ENCODE data around the gene CLASP1.
"Not testable (repeated sequence)": the region's sequence is repeated elsewhere in the genome, so short reads cannot be mapped to it uniquely, and the experiment has no call there.

Gene CLASP1

DNA sequence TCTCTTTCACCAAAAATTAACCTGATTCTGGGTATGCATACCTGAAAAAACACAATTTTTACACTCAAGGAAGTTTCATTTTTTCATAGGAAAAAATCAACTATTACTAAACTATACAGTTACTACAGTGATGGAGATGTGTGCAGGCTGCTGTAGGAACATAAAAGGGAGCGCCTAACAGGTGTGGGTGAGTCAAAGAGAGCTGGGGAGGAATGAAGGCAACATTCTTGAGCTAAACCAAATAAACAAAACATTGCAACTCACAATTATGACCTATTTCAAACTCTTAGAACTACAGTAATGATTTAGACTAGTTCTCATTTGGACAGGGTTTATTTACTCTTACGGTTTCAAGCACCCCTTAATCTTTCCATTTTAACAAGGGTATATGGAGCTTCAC lies 13.4 kb upstream of the CLASP1 start:
- DNase-seq (ENCODE audit: low read depth, low spot score) = no peak

DNA sequence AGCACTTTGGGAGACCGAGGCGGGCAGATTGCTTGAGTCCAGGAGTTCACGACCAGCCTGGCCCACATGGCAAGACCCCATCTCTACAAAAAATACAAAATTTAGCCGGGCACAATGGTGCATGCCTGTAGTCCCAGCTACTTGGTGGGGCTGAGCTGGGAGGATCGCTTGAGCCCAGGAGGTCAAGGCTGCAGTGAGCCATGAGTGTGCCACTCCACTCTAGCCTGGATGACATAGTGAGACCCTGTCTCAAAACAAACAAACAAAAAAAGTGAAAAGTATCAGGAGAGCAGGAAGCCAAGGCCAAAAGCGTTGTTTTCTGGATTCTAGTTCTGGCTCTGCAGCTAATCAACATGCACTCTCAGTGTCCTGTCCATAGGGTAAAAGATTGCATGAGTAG lies 10.7 kb upstream of the CLASP1 start:
- no peak for DNase-seq (ENCODE audit: low read depth, low spot score)

DNA sequence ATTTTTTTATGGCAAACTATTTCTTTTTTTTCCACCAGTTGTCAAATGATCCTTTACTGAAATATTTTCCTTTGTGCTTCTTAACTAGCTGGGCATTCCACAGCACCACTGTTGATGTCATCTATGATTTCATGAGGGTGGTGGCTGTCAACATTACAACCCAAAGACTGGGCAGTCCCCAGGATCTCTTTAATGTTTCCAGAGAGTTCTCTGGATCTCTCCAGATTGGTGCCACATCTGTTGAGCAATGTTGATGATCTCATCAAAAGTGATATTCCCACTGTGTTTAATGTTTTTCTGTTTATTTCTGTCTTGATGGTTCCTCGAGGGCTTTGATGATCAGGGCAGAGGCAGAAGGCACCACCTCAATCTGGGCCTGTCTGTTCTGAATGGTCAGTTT lies 9.1 kb upstream of the CLASP1 start:
- DNase-seq (ENCODE audit: low read depth, low spot score) = not testable (repeated sequence)

DNA sequence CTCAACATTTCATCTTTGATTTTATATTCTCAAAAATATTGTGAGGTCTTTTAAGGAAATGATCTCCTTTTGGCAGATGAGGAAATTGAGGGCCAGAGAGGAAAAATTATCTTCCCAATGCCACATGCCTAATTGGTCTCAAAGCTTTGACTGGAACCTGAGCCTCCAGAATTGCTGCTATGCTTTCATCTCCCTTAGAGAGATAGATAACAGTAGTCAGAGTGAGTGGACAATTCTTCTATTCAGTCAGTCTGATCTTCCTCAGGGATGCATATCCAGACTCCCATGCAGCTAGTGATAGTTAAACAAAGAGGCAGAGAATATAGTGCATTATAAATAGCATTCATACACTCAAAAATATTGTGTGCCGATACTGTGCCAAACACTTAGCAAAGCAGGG lies 3.8 kb upstream of the CLASP1 start:
- DNase-seq (ENCODE audit: low read depth, low spot score) = no peak

- DNase-seq (ENCODE audit: low read depth, low spot score) = no peak
Measured at GRCh38 chr2:121650315-121650930, 1.2 kb upstream of the CLASP1 start.

DNA sequence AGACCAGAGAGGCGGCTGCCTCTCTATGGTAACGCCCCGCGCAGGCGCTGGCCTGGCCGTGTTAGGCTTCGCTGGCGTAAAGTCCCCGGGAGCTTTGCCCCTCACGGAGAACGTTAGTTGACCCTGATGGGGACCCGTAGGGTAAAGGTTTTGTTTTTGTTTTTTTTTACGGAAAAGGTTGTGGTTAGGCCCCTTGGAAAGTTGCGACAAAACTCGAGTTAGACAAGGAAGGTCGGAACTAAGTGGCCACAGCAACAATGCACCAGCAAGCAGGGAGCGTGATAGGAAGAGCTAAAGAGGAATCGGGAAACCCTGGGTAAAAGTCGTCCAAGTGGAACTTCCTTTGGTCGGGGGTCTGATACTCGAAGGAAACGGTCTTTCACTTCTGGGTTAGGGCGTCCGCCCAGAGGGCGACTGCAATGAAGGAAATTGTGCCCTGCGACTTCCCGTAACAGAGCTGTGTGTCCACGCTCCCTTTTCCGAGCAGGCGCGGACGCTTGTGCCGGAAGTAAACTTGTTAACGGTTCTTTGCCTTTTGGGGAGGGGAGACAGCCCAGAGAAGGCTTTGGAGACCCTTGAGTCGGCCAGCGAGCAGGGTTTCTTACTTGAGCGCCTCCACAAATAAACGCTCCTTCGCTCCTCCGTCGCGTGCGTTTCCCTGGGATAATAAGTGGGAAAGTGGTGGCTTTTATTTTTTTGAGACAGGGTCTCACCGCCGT lies 493 bp upstream of the CLASP1 start:
- peak; percentile 90 for DNase-seq (ENCODE audit: low read depth, low spot score)

DNA sequence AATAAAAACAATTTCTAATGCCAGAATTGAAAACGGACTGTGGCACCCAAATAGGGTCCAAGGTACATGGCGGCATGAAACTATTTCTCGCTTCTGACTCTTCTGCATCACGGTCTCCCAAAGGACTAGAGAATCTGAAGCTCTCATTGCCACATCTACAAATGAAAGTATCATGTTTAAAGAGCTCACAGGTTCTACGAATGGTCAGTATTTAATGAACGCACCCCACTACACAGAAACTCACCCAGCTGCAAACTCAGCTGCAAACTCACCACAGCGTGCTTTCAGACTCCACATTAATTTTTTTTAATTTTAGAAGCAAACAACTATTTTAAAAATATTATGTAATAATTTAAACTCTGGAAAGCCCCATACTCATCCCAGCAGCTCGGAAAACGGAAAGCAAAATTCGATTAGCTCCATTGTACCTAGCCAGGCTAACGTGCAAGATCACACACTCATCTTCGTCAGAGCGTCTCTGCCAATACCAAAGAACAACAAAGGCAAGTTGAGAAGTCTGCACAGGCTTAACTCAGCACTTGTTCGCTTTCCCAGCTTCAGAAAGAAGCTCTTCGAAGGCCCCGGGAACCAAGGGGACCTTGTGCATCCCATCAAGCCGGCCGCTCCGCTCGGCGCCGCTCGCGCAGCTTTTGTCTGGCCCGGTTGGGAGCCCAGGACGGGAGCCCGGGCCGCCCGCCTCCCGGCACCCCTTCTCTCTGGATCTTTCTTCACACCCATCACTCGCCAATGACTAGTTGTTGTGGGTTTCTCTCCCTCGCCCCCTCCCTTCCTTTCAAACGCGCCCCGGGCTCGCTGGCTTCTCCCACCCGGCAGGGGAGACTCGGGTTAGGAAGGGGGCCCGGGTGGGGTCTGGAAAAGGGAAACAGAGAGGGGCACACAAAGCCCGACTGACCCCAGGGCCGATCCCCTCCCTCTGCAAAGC lies 785 bp downstream of the CLASP1 start:
- DNase-seq (ENCODE audit: low read depth, low spot score) = no peak

DNA sequence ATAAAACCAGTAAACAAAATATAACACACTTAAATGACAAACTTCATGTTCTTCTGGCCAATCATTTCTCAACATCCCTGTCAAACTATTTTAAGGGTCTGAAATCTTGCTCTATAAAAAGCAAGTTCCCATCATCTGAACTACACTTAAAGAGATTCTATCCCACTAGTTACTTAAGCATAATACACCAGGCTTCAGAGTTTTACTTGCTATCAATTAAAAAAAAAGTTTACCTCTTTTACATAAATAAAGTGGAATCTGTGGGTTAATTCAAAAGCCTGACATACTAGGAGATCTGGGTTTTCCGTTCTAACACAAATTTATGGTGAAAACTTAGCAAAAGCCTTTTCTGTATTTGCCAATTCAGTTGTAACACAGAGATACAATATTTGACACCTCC lies 1.9 kb downstream of the CLASP1 start:
- DNase-seq (ENCODE audit: low read depth, low spot score) = no peak

DNA sequence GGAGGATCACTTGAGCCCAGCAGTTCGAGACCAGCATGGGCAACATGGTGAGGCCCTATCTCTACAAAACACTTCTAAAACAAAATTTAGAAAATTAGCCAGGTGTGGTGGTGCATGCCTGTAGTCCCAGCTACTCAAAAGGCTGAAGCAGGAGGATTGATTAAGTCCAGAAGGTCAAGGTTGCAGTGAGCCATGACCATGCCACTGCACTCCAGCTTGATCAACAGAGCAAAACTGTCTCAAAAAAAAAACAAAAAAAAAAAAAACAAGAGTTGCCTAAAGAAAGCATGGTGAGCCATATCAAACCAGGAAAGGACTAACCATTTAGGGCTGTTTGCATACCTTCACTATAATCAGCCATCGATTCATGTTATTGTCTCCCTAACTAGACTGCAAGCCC lies 4.5 kb downstream of the CLASP1 start:
- DNase-seq (ENCODE audit: low read depth, low spot score) = no peak

- DNase-seq (ENCODE audit: low read depth, low spot score) = no peak
Measured at GRCh38 chr2:121643877-121644276, 5.4 kb downstream of the CLASP1 start.

GRCh38 chr2:121640380-121641316 lies 8.6 kb downstream of the CLASP1 start:
- DNase-seq (ENCODE audit: low read depth, low spot score) = no peak

DNA sequence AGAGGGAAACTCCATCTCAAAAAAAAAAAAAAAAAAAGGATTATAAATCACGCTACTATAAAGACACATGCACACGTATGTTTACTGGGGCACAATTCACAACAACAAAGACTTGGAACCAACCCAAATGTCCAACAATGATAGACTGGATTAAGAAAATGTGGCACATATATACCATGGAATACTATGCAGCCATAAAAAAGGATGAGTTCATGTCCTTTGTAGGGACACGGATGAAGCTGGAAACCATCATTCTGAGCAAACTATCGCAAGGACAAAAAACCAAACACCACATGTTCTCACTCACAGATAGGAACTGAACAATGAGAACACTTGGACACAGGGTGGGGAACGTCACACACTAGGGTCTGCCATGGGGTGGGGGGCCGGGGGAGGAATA lies 9.4 kb downstream of the CLASP1 start:
- not testable (repeated sequence) for DNase-seq (ENCODE audit: low read depth, low spot score)

- DNase-seq (ENCODE audit: low read depth, low spot score) = no peak
Measured at GRCh38 chr2:121638333-121638732, 10.9 kb downstream of the CLASP1 start.

DNA sequence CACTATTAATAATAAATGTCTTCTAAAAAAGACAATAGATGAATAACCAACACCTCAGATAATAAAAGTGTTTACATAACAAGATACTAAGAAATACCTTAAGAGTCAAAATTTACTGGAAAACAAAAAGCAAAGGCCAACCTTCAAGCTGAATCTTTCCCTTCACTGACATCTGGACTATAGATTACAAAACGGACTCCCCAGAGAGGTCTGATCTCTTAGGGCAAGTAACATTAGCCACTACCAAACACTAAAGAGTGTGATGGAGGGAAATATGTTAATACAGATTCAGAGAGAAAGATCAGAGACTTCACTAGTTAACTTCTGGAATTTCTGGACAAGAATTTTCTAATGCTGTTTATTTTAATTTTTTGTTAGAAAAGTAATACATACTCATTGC lies 13.9 kb downstream of the CLASP1 start:
- DNase-seq (ENCODE audit: low read depth, low spot score) = no peak

DNA sequence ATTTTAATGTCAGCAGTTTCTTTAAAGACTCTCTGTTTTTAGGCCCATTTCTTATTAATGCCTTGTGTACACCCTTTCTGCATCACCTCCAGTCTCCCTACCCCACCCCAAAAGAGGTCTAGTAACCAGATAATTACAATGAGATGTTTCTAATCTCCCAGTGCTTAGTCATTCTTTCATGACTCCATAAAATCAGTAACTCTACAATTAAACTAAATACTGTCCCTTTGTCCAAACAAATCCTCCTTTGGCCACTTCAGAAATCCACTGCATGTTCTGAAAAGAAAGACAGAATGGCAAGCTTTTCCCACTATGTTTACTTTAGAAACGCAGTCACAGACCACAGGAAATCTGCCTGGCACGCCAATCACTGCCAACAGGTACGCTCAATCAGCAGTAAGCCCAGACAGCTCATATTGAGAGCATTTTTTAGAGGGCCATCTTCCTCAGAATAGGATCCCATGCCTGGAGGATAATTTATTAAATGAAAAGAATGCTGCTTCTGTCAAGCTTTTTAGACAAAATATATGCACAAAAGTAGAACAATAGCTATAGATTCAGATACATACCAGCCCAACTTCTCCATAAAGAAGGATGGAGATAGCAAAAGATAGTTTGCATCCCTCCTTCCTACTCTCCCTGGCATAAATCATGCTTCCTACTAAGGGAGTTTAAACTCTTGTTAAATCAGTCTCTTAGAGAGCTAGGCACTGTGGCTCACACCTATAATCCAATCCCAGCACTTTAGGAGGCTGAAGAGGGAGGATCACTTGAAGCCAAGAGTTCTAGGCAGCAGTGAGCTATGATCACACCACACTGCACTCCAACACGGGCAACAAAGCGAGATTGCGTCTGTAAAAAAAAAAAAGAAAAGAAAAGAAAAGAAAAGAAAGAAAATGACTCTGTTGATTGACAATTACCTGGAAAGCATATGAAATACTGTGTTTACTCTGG lies 14.6 kb downstream of the CLASP1 start:
- DNase-seq (ENCODE audit: low read depth, low spot score) = no peak

DNA sequence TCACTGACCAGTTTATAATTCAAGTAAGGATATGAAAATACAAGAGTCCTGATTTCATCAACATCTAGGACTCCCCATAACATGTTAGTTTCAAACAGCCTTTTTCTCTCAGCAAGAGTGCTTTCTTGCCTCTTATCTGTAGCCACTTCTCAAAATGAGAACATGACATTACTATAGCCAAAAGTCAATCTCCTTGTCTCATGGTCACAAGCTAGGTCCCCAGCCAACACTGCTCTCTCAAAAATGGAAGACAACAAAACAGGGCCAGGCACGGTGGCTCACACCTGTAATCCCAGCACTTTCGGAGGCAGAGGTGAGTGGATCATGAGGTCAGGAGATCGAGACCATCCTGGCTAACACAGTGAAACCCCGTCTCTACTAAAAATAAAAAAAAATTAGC lies 15.8 kb downstream of the CLASP1 start:
- no peak for DNase-seq (ENCODE audit: low read depth, low spot score)

GRCh38 chr2:121627525-121628050 lies 21.7 kb downstream of the CLASP1 start:
- no peak for DNase-seq (ENCODE audit: low read depth, low spot score)

DNA sequence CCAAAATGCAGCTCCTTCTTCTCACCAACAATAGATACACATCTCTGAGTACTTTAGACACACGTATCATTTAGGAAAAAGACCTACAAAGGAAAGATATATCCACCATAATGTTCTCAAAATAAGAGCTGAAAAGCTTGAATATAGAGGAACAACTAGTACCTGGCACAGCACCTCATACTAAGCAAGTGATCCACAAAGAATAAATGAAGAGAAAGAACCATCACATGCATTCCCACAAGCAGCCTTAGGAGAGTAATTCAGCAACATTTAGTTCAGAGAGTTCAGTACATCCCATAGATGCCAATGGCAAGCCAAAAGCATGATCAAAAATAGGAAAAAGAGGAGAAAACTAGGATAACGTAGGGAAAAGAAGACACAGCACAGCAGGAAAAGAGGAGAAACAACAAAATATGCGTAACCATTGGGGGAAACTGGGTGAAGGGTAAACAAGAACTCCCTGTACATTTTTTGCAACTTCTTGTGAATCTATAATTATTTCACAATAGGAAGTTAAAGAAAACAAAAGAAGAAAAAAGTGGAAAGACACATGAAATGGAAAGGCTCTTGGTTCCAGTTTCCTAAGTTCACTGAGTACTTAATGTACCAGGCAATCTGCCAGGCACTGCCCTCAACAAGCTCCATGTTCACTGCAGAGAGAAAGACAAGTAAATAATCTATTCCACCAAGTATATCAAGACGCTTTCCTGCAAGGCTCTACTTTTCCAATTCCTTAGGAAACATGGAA lies 22.3 kb downstream of the CLASP1 start:
- peak; percentile 84 for DNase-seq (ENCODE audit: low read depth, low spot score)

DNA sequence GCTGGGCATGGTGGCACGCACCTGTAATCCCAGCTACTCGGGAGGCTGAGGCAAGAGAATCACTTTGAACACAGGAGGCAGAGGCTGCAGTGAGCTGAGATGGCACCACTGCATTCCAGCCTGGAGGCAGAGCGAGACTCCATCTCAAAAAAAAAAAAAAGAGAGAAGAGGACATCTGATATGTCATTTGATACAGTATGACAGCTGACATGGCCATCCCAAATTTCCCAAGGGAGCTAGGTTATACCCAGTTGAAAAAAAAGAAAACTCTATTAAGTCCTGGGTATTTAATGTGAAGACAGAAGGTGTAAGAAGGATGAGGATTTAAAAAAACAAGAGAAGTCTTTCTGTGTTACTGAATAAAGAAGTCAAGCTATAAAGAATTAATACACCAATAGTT lies 23.3 kb downstream of the CLASP1 start:
- DNase-seq (ENCODE audit: low read depth, low spot score) = no peak
